ENCODE data around the gene MACROD2. TPM values are rescaled to one million over a fixed set of nuclear protein-coding genes. Genes with fewer than 3 reads are reported as not detected.

Gene MACROD2
- total and polyA plus RNA-seq, 2 of the 4 experiments (the other 2 are of a cell fraction), result not detected

DNA sequence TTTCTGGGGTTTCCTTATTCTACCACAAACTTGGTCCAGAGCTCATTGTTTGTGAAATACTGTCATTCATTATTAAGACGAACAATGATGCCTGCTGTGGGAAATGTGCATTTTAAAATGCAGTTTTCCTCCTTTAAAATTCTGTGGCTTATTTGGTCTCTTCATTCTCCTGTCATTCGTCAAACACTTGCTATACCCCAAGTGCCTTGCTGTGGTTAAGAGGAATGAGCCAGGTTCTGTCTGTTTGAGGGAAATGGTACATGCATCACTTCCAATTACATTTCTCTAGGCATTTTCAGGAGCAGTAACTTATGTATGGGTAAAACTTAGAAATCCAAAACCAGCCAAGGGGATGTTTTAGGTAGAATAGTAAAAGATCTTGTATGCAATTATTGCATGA, 1490.2 kb downstream of the MACROD2 start:
- no peaks in the 10 kb centered on the region for H3K27me3 ChIP-seq (ENCODE audit: control insufficient read depth, insufficient read depth, low read length)
- H4K5ac ChIP-seq (ENCODE audit: low read depth, low read length), result no peak overlapping the region
- H3K27ac ChIP-seq (ENCODE audit: insufficient read depth, low read length), result no peak overlapping the region
- TF ChIP-seq RFX5 (IDR thresholded peaks at IDR 0.05; ENCODE audit: low read depth, low read length) (no peak), RCOR1 (IDR thresholded peaks at IDR 0.05; ENCODE audit: insufficient replicate concordance, low read length) (no peak), POLR2A (IDR thresholded peaks at IDR 0.05; ENCODE audit: low read depth, low read length) (no peak), MAFK (IDR thresholded peaks at IDR 0.05; ENCODE audit: low read depth, low read length) (no peak), RAD21 (IDR thresholded peaks at IDR 0.05; ENCODE audit: low read length) (no peak), NFE2L2 (IDR thresholded peaks at IDR 0.05; ENCODE audit: low read depth, low read length) (no peak), BHLHE40 (IDR thresholded peaks at IDR 0.05; ENCODE audit: low read depth, low read length) (no peak), MAZ (IDR thresholded peaks at IDR 0.05; ENCODE audit: borderline replicate concordance, low read depth, low read length) (no peak), MXI1 (IDR thresholded peaks at IDR 0.05; ENCODE audit: borderline replicate concordance, low read depth, low read length) (no peak), CHD1 (IDR thresholded peaks at IDR 0.05; ENCODE audit: low read depth, low read length) (no peak), SMC3 (IDR thresholded peaks at IDR 0.05; ENCODE audit: low read depth, low read length) (no peak), FOS (IDR thresholded peaks at IDR 0.05; ENCODE audit: low read depth, low read length) (no peak), CEBPB (IDR thresholded peaks at IDR 0.05; ENCODE audit: low read depth, low read length) (no peak)
- TF ChIP-seq, protein P1, sequence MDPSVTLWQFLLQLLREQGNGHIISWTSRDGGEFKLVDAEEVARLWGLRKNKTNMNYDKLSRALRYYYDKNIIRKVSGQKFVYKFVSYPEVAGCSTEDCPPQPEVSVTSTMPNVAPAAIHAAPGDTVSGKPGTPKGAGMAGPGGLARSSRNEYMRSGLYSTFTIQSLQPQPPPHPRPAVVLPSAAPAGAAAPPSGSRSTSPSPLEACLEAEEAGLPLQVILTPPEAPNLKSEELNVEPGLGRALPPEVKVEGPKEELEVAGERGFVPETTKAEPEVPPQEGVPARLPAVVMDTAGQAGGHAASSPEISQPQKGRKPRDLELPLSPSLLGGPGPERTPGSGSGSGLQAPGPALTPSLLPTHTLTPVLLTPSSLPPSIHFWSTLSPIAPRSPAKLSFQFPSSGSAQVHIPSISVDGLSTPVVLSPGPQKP (IDR thresholded peaks at IDR 0.05; ENCODE audit: borderline replicate concordance, low read depth, low read length), result no peak
- TF ChIP-seq, protein P2, sequence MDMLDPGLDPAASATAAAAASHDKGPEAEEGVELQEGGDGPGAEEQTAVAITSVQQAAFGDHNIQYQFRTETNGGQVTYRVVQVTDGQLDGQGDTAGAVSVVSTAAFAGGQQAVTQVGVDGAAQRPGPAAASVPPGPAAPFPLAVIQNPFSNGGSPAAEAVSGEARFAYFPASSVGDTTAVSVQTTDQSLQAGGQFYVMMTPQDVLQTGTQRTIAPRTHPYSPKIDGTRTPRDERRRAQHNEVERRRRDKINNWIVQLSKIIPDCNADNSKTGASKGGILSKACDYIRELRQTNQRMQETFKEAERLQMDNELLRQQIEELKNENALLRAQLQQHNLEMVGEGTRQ (IDR thresholded peaks at IDR 0.05; ENCODE audit: low read depth, low read length), result no peak
- TF ChIP-seq, protein P3, sequence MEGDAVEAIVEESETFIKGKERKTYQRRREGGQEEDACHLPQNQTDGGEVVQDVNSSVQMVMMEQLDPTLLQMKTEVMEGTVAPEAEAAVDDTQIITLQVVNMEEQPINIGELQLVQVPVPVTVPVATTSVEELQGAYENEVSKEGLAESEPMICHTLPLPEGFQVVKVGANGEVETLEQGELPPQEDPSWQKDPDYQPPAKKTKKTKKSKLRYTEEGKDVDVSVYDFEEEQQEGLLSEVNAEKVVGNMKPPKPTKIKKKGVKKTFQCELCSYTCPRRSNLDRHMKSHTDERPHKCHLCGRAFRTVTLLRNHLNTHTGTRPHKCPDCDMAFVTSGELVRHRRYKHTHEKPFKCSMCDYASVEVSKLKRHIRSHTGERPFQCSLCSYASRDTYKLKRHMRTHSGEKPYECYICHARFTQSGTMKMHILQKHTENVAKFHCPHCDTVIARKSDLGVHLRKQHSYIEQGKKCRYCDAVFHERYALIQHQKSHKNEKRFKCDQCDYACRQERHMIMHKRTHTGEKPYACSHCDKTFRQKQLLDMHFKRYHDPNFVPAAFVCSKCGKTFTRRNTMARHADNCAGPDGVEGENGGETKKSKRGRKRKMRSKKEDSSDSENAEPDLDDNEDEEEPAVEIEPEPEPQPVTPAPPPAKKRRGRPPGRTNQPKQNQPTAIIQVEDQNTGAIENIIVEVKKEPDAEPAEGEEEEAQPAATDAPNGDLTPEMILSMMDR (conservative IDR thresholded peaks at IDR 0.05; ENCODE audit: low read depth, low read length), result no peak
- no peak for DNase-seq
- in situ Hi-C loops (cut with MboI; ENCODE audit: low sequenced_read_pairs) (no loop called here), intact Hi-C loops (cut with micrococcal nuclease) (no loop called here), dilution Hi-C loops (cut with HindIII; ENCODE audit: low sequenced_read_pairs, unreplicated experiment) (no loop called here)
- no peaks in the 10 kb centered on the region for H4K20me1 ChIP-seq (ENCODE audit: insufficient read depth, low read length)
- H3K18ac ChIP-seq (ENCODE audit: low read depth, low read length), result no peak overlapping the region
- H3K4me2 ChIP-seq (ENCODE audit: low read depth, low read length), result no peak overlapping the region
- no peak overlapping the region for H3K56ac ChIP-seq (ENCODE audit: extremely low read depth, insufficient read depth, low read length)
- ATAC-seq (ENCODE audit: low read depth), result no peak
- no peak overlapping the region for H2BK120ac ChIP-seq (ENCODE audit: low read depth, low read length)
- H3K23ac ChIP-seq (ENCODE audit: low read depth, low read length), result no peak overlapping the region
- no peak overlapping the region for H2BK5ac ChIP-seq (ENCODE audit: low read depth, low read length, poor library complexity, severe bottlenecking)
- H2BK20ac ChIP-seq (ENCODE audit: low read depth, low read length), result no peak overlapping the region
- H2AK5ac ChIP-seq (ENCODE audit: low read depth, low read length), result no peak overlapping the region
- no peaks in the 10 kb centered on the region for H3K79me1 ChIP-seq (ENCODE audit: low read depth in 1 of 2, low read length in 2 of 2)
- no TSS peak for BruUV-seq (replicated peaks)
- H3K14ac ChIP-seq (replicated peaks; ENCODE audit: low read depth, low read length), result no peak overlapping the region
- ChIA-PET CTCF (no interaction called here), POLR2A (ENCODE audit: unreplicated experiment) (no interaction called here)
- WGBS, 2 experiments (ENCODE audit: extremely low coverage in 2 of 2, insufficient read length in 1 of 2), result no CpG with 5 or more reads among the region's 2 CpGs
- H3K4me3 ChIP-seq (ENCODE audit: insufficient read depth, low read depth, low read length), result no peak overlapping the region
- no peak overlapping the region for H2AFZ ChIP-seq (replicated peaks; ENCODE audit: low read length, poor library complexity)
- no peaks in the 10 kb centered on the region for H3K9me1 ChIP-seq (ENCODE audit: insufficient read depth, low read length)
- H2BK15ac ChIP-seq (ENCODE audit: low read depth, low read length), result no peak overlapping the region
- no peak overlapping the region for H3K4ac ChIP-seq (ENCODE audit: low read depth, low read length)
- H3K4me1 ChIP-seq (ENCODE audit: control insufficient read depth, insufficient read depth, low read length), result no peaks in the 10 kb centered on the region
- no peak overlapping the region for H3K9ac ChIP-seq (ENCODE audit: low read depth, low read length)
- no peak overlapping the region for H4K8ac ChIP-seq (ENCODE audit: low read depth in 2 of 2, low read length in 2 of 2)
- H3K36me3 ChIP-seq (ENCODE audit: control insufficient read depth, insufficient read depth, low read length), result no peaks in the 10 kb centered on the region
- H4K91ac ChIP-seq (ENCODE audit: insufficient read depth, low read depth, low read length), result no peak overlapping the region
- peaks cover 10% of the 10 kb centered on the region for H3K9me3 ChIP-seq (ENCODE audit: control insufficient read depth, insufficient read depth, low read length)
- H2AK9ac ChIP-seq (replicated peaks; ENCODE audit: low read depth, low read length, poor library complexity), result no peak overlapping the region

All from IMR-90 (cell line).